NCI-H1694 treated with DMSO at 0.1 percent for 48 hours (cell line): Measurements from ENCODE around the gene NKX2-3.

ENCODE experiments used
- DNase-seq: peaks from one replicate; lab custom pipeline; 2025; lab: John Stamatoyannopoulos, UW

The NKX2-3 gene

GRCh38 chr10:99532687-99533495 is at the start of gene NKX2-3:
Gene NKX2-3, plus strand, starts transcription at chr10:99532942. Its CDS starts 190 bp downstream, at chr10:99533132.
- DNase-seq, result no peak

- no peak for DNase-seq
Observed at GRCh38 chr10:99484626-99485581, 47.8 kb upstream of the NKX2-3 start.

- no peak for DNase-seq
Observed at GRCh38 chr10:99487125-99487807, 45.5 kb upstream of the NKX2-3 start.

DNA sequence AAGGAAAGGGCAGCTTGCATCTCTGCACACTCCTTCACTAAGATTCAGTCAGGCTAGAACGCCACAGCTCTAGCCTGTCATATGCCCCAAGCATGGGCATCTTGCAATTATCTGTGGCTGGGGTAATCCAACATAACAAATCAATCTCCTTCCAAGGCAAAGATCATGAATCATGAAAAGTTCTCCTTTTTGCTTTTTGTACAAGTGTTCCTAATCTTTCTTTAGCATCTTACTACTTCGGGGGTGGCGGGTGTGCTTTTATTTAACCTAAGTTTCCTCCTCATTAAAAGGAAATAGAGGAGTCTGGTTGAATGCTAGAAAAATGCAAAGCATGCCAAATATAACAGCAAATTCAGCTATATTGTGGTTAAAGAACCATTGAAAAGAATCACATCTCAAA is 43.5 kb upstream of the NKX2-3 start:
- no peak for DNase-seq

DNA sequence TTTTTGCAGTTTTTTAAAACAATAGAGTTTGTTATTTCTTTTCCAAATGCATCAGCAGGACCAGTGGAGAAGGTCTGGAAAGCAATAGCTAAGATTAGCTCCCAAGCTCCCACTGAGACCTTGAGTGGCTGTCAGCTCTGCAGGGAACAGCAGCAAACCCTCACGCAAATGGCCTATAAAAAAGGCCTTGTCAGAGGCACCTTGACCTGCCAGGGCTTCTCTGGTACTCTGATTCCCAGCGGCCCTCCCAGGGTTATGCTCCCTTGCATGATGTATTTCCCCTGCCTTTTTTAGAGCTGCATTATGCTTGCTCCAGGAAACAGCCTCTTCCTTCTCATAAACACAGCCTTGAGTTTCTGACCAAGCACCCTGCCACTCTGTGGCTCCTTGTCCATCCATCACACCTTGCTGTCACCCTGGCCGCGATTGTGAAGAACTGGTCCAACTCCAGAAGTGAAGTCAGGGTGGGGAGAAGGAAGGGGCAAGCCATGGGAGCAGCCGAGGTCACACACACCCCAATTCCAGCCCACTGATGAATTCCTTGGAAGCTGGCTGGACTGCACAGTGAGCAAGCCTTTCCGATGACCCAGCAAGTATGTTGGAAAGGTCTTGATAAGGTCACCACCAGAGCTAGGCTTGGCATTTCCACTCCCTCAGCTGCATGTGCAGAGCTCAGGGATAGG is 35.3 kb upstream of the NKX2-3 start:
- no peak for DNase-seq

GRCh38 chr10:99506416-99506815 is 26.3 kb upstream of the NKX2-3 start:
- DNase-seq, result no peak

DNA sequence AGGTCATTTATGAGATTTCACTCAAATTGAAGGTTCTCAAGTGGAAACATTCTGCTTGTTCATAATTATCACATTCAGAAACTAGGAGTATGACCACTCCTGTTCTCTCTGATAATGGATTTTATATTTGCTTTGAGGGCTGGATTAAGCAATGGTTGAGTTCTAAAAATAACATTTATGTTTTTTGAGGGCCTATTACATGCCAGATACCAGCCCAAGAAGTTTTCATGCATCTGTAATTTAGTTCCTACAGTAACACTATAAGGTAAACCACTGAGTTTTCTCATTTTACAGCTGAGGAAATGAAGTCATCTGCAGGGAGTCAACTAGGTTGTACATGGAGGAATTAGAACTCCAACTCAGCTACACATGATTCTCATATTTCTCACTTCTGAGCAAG is 25.5 kb upstream of the NKX2-3 start:
- DNase-seq, result no peak

GRCh38 chr10:99513061-99513460 is 19.7 kb upstream of the NKX2-3 start:
- no peak for DNase-seq

GRCh38 chr10:99519690-99520039 is 13.1 kb upstream of the NKX2-3 start:
- DNase-seq, result no peak

GRCh38 chr10:99520040-99520846 is 12.5 kb upstream of the NKX2-3 start:
- DNase-seq, result no peak

DNA sequence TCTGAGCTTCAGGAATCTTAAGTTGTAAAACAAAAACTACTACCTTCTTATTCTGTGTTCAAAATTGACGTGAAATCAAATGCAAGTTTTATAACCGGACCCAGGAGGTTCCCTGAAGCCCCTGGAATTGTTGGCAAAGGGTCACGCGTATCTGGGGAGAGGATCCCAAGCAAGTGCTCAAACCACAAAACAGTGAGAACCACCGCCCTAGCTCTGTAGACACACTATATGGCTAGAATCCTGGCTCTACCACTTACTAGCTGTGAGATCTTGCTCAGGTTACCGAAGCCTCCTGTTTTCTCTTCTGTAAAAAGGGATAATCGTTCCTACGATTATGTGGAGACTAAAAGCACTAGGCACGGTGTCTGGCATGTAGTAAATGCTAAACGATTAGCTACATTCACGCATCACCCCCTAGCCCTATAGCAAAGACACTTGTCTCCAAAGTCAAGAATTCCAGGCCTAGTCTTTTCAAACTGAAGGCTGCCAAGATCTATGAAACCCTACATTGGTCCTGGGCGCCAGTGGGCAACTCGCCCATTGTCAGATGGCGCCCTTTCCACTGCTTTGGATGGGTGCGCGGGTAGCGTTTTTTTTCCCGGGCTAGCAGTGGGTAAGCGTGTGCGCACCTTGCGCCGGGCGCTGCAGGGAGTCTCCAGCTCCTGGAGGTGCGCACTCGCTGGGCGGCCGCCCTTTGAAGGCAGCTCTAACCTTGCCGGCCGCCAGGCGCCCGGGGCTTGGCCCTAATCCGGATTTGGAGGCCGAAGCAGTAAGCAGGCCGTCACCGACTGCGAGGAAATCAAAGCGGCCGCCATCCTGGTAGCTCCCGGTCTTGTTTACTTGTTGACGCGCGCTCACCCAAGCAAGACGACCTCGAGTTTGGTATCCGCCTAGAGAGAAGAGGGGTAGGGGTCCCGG is 11.6 kb upstream of the NKX2-3 start:
- no peak for DNase-seq

GRCh38 chr10:99521765-99522469 is 10.8 kb upstream of the NKX2-3 start:
- no peak for DNase-seq

- DNase-seq, result no peak
Observed at GRCh38 chr10:99522470-99523250, 10.1 kb upstream of the NKX2-3 start.

DNA sequence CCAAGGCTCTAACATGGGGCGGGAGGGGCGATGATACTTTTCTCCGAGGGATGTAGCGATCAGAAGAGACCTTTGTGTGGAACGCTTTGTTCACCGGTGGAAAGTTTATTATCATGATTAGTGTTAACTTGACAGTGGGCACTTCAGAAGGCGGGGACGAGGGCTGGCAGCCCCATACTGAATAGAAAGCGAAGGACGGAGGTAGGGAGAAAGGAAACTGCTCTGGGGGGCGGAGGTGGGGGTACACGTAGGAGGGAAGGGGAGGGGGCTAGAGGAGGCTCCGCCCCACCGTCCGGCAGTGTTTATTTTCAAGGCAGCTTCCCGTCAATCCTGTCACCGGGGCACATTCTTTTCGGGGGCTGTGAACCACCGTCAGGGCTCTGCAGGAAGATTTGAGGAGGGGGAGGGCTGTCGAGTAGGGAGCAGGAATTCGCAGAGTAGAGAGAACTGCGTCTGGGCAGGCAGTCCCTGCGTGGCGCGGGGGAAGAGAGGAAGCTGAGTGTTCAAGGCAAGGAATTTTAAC is 9.4 kb upstream of the NKX2-3 start:
- no peak for DNase-seq

DNA sequence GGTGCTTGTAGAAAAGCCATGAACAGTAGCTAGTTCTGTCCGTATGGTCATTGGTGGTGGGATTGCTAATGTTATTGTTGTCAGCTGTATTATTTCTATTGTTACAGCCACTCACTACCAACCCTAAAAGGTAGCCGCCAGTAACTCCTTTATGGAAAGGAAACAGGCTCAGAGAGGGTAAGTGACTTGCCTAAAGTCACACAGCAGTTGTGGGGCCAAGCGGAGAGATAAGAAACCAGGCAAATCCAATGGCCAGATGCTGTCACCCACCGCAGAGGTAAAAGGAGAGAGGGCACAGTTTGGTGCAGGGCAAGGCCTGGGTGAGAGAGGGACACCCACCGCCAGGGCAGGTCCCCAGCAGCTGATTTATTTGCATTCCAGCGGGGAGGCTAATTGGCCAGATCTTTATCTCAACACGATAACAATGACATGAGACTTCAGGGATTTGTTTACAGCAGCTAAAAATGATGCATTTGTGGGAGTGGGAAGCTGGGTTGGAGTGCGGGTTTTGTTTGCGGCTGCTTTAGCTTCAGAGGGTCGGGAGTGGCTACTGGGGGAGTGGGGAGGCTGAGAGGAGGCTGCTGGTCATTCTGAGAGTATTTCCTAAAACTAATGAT is 8.6 kb upstream of the NKX2-3 start:
- DNase-seq, result no peak

DNA sequence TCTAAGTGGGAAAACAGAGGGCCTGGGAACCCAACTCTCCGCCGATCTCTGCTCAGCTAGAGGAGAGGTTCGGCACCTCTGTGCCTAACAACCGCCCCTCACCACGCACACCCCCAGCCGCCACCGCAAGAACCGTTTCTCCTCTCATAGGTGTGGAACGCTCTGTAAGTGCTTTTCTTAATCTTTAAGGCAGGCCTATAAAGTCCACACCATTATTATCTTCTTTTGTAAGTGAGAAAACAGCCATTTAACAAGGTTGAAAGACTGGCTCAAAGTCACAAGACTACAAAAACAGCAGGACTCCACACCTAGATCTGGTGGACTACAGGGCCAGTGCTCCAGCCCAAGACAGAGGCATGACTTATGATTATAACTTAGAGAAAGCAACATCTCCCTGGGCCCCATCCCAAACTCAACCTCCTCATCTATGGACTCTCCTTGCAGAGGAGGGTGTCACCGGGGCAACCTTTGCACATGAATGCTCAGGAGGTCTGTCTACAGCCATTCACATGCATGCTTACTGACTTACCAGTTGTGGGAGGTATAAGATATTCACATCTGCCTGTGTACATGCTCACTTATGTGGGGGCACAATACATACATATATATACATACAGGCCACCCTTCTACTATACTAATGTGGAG is 7.9 kb upstream of the NKX2-3 start:
- no peak for DNase-seq

DNA sequence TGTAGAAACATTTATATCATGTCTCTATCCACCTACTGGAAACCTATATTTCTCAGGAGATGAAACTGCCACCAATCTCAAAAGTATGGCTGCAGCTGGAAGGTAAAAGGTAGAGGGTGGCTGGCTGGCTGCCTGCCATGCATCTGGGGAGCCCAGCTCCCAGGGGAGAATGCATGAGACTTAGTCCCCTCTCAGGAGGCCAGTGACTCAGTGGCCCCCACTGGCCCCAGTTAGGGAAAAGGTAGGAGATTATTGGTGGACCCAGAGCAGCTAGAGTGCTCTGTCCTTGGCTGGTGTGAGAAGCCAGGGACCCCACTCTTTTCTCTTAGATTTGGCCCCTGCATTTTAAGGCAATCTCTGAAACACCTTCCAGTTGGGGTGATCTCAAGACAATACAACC is 6.8 kb upstream of the NKX2-3 start:
- no peak for DNase-seq
